GM23248 (cell line): ENCODE measurements around the gene SIGLEC12. TPM values are rescaled to one million over a fixed set of nuclear protein-coding genes. Genes with fewer than 3 reads are reported as not detected.

Experiments
- DNase-seq: peaks from one replicate; pipeline ENCODE4 v3.0.0-alpha.2; 2015
- H2AFZ ChIP-seq: fragments of 200-600 bp; sonication (generic); 2 replicates; pipeline ENCODE4 v1.6.1; 2016; ENCODE audit warnings: antibody characterized with exemption
- H3F3A ChIP-seq: fragments of 200-600 bp; sonication (generic); 2 replicates; pipeline ENCODE4 v1.6.1; 2016; ENCODE audit warnings: mild to moderate bottlenecking, antibody characterized with exemption, mixed run types; ENCODE audit not compliant: insufficient read depth
- H3K27ac ChIP-seq: fragments of 200-600 bp; sonication (generic); 2 replicates; pipeline ENCODE4 v1.5.1; 2016; ENCODE audit warnings: mild to moderate bottlenecking
- H3K27me3 ChIP-seq: fragments of 200-600 bp; sonication (generic); replicated peaks from 2 replicates; pipeline ENCODE4 v1.6.1; 2016; ENCODE audit warnings: mild to moderate bottlenecking; ENCODE audit not compliant: insufficient read depth
- H3K36me3 ChIP-seq: fragments of 200-600 bp; sonication (generic); 2 replicates; pipeline ENCODE4 v1.6.1; 2016; ENCODE audit warnings: low read depth, mild to moderate bottlenecking
- H3K4me1 ChIP-seq: fragments of 200-600 bp; sonication (generic); 2 replicates; pipeline ENCODE4 v1.6.1; 2016; ENCODE audit warnings: mild to moderate bottlenecking; ENCODE audit not compliant: insufficient read depth
- H3K4me2 ChIP-seq: fragments of 200-600 bp; sonication (generic); one replicate; pipeline ENCODE4 v1.6.1; 2016; ENCODE audit warnings: mild to moderate bottlenecking; ENCODE audit not compliant: unreplicated experiment
- H3K4me3 ChIP-seq: fragments of 200-600 bp; sonication (generic); 2 replicates; pipeline ENCODE4 v1.5.1; 2016; ENCODE audit warnings: mild to moderate bottlenecking
- H3K79me2 ChIP-seq: fragments of 200-600 bp; sonication (generic); 2 replicates; pipeline ENCODE4 v1.6.1; 2016; ENCODE audit warnings: mild to moderate bottlenecking; ENCODE audit not compliant: insufficient read depth
- H3K9ac ChIP-seq: fragments of 200-600 bp; sonication (generic); 2 replicates; pipeline ENCODE4 v1.6.1; 2016; ENCODE audit warnings: mild to moderate bottlenecking
- H3K9me2 ChIP-seq: fragments of 200-600 bp; sonication (generic); 2 replicates; pipeline ENCODE4 v1.6.1; 2016; ENCODE audit warnings: mixed run types, mild to moderate bottlenecking, moderate library complexity; ENCODE audit not compliant: insufficient read depth
- H3K9me3 ChIP-seq: fragments of 200-600 bp; sonication (generic); one replicate; pipeline ENCODE4 v1.6.1; 2017; ENCODE audit warnings: low read depth
- H4K20me1 ChIP-seq: fragments of 200-600 bp; sonication (generic); 2 replicates; pipeline ENCODE4 v1.6.0; 2016; ENCODE audit not compliant: insufficient read depth
- EZH2 ChIP-seq: fragments of 200-600 bp; sonication (generic); IDR thresholded peaks from 2 replicates; pipeline ENCODE4 v1.6.1; 2018; ENCODE audit warnings: antibody characterized with exemption, mild to moderate bottlenecking; ENCODE audit not compliant: insufficient read depth, poor library complexity, severe bottlenecking
- EZH2phosphoT487 ChIP-seq: fragments of 200-600 bp; sonication (generic); IDR thresholded peaks from 2 replicates; pipeline ENCODE4 v1.6.1; 2018; ENCODE audit warnings: antibody characterized with exemption, moderate library complexity, mild to moderate bottlenecking, low read depth; ENCODE audit not compliant: insufficient read depth
- WGBS, 2 experiments: methylation state at CpG; one replicate each; pipeline ENCODE4 v1.1.6; 2015 to 2017; ENCODE audit warnings: low lambda C conversion rate in 2 of 2, low coverage in 1 of 2; ENCODE audit errors: missing lambda C conversion rate in 2 of 2; 5-methylcytosine and 5-hydroxymethylcytosine counted together
- in situ Hi-C: fragments of 300-500 bp; cut with MboI; formaldehyde crosslinking; loops from 2 replicates; pipeline ENCODE4 v1.15.0; 2020
- polyA plus RNA-seq: library from polyadenylated mRNA; unstranded; fragments of >200 nt; fragmentation: Nextera tagmentation; extraction: Ambion mirVana; gene quantifications from 2 replicates; pipeline ENCODE4 v1.2.1, GENCODE V29; 2016
- total RNA-seq: library from RNA; depleted of rRNA; stranded (reverse); fragments of >200 nt; shearing (Covaris generic); gene quantifications from 2 replicates; pipeline ENCODE4 v1.2.3, GENCODE V29; 2014

The SIGLEC12 gene
- total and polyA plus RNA-seq, 2 experiments from 2014 or later: not detected

- no peaks in the 10 kb centered on the region for H3F3A ChIP-seq
- no peaks in the 10 kb centered on the region for H3K9me3 ChIP-seq
- H2AFZ ChIP-seq: no peak overlapping the region
- H3K27ac ChIP-seq: no peak overlapping the region
- no peaks in the 10 kb centered on the region for H3K9me2 ChIP-seq
- H3K36me3 ChIP-seq: no peaks in the 10 kb centered on the region
- no peak overlapping the region for H3K4me2 ChIP-seq
- DNase-seq: no peak
- H4K20me1 ChIP-seq: no peaks in the 10 kb centered on the region
- no peak for TF ChIP-seq EZH2phosphoT487
- TF ChIP-seq EZH2: no peak
- in situ Hi-C loops: no loop called here
- WGBS, 2 experiments: 18 to 35% methylated on average over 1 of the region's 1 CpG
- H3K79me2 ChIP-seq: no peaks in the 10 kb centered on the region
- no peak overlapping the region for H3K4me3 ChIP-seq
- H3K27me3 ChIP-seq: 0 out of 2 replicates have a peak, but pooled peaks cover 13% of the 10 kb centered on the region
- H3K9ac ChIP-seq: no peak overlapping the region
- H3K4me1 ChIP-seq: no peaks in the 10 kb centered on the region
Measured at GRCh38 chr19:51535535-51535934, 33.9 kb upstream of the SIGLEC12 start.

DNA sequence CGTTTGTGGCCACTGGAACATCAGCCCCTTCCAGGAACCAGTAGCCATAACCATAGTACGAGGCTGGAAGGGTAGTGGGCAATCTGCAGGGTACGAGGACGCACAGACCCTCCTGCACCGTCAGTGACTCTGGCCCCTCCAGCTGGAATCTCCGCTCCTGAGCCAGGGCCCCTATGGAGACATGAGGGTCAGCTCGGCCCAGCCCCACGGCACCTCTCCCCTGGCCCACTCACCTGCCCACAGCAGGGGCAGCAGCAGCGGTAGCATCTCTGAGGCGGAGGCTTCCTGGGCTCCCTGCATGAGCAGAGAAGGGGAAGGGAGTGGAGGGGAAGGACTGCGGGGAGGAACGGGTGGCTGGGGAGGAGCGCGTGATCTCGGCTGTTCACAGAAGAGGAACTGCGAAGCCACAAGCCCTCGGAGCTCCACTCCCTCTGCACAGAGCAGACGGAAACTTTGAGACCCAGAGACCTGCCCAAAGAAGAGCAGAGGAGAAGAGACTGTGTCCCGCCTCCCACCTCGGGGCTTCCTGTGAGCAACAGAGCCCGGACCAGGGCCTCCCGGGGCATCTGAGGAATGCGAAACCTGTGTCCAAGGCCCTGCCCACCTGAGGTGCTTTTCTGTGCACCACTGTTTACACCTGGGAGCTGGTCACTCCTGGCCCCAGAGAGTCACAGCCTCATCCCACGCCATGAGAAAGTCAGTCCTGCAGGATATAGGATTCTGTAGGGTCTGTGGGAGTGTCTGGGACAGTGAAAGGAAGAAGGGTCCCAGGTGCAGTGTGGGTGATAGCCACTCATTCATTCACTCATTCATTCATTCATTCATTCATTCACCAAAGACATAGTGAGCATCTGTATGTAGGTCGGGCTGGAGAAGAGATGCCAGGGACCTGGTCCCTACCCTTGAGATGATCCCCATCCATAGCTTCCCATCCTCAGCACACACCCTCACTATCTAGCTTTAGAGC, 30.0 kb upstream of the SIGLEC12 start, which contains the start of gene SIGLEC6:
TSS of gene SIGLEC6 (minus strand) at position 322 of the 967 bp plus-strand sequence. CDS start at position 300, 22 bp downstream.
- H3K4me3 ChIP-seq: no peak within 1 kb of the TSS
- WGBS, 2 experiments: 28 to 32% methylated on average over 22 to 25 of the region's 25 CpGs

DNA sequence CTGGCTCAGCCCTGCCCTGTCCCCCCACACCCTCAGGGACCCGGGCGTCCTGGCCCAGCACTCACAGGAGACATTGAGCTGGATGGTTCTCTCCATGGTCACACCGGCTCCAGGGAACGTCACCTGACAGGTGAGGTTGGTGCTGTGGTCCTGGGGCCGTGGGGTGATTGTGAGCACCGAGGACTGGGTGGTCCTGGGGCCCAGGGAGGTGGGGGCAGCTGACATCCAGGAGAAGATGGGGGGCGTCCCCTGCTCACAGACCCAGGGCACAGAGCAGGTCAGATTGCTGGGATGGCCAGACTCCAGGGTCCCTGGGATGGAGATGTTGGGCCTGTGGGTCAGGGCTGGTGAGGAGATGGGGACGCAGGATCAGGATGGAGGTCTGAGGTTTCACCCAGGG, 29.0 kb upstream of the SIGLEC12 start:
- no peaks in the 10 kb centered on the region for H3K36me3 ChIP-seq
- H3K9ac ChIP-seq: no peak overlapping the region
- TF ChIP-seq EZH2phosphoT487 (no peak), EZH2 (no peak)
- H3K9me2 ChIP-seq: no peaks in the 10 kb centered on the region
- no peak overlapping the region for H3K4me3 ChIP-seq
- no peak overlapping the region for H2AFZ ChIP-seq
- no peak overlapping the region for H3K27ac ChIP-seq
- no peaks in the 10 kb centered on the region for H3K9me3 ChIP-seq
- no peaks in the 10 kb centered on the region for H3F3A ChIP-seq
- DNase-seq: no peak
- in situ Hi-C loops: no loop called here
- H3K27me3 ChIP-seq: 0 out of 2 replicates have a peak, but pooled peaks cover 5% of the 10 kb centered on the region
- no peaks in the 10 kb centered on the region for H4K20me1 ChIP-seq
- no peaks in the 10 kb centered on the region for H3K4me1 ChIP-seq
- no peaks in the 10 kb centered on the region for H3K79me2 ChIP-seq
- 24 to 41% methylated on average over 6 to 8 of the region's 8 CpGs for WGBS, 2 experiments
- no peak overlapping the region for H3K4me2 ChIP-seq

More for the DNA sequence above, 30.0 kb upstream of the SIGLEC12 start, which contains the start of gene SIGLEC6:
- Histone ChIP-seq H3K4me1 (no peaks in the 10 kb centered on the region), H3K9me3 (no peaks in the 10 kb centered on the region), H3K27me3 (0 out of 2 replicates have a peak, but pooled peaks cover 8% of the 10 kb centered on the region), H2AFZ (no peak within 1 kb of the TSS), H3K4me2 (no peak within 1 kb of the TSS), H3K9me2 (no peaks in the 10 kb centered on the region), H3K36me3 (no peaks in the 10 kb centered on the region), H3K79me2 (no peaks in the 10 kb centered on the region), H3K27ac (no peak within 1 kb of the TSS), H4K20me1 (no peaks in the 10 kb centered on the region), H3K9ac (no peak within 1 kb of the TSS), H3F3A (no peaks in the 10 kb centered on the region)
- no peak for DNase-seq
- no peak for TF ChIP-seq EZH2phosphoT487
- no peak for TF ChIP-seq EZH2
- in situ Hi-C loops: no loop called here

GRCh38 chr19:51529301-51529700, 27.7 kb upstream of the SIGLEC12 start:
- no peak overlapping the region for H3K9ac ChIP-seq
- 15 to 22% methylated on average over 2 of the region's 2 CpGs for WGBS, 2 experiments
- no peaks in the 10 kb centered on the region for H3F3A ChIP-seq

More at GRCh38 chr19:51529301-51529700, 27.7 kb upstream of the SIGLEC12 start:
- no peak for TF ChIP-seq EZH2phosphoT487
- TF ChIP-seq EZH2: no peak
- Histone ChIP-seq H2AFZ (no peak overlapping the region), H3K9me2 (no peaks in the 10 kb centered on the region), H3K36me3 (no peaks in the 10 kb centered on the region), H3K4me1 (no peaks in the 10 kb centered on the region), H3K27ac (no peak overlapping the region), H3K79me2 (no peaks in the 10 kb centered on the region), H3K9me3 (no peaks in the 10 kb centered on the region), H4K20me1 (no peaks in the 10 kb centered on the region), H3K27me3 (0 out of 2 replicates have a peak, but pooled peaks cover 5% of the 10 kb centered on the region), H3K4me2 (no peak overlapping the region), H3K4me3 (no peak overlapping the region)
- DNase-seq: no peak
- in situ Hi-C loops: no loop called here
